ENCODE results near the gene ZBTB7C.

Gene ZBTB7C

GRCh38 chr18:48132797-48133655 lies 276.2 kb downstream of the ZBTB7C start:
- no peak for DNase-seq (ENCODE audit: low read depth)
- no peak for TF ChIP-seq CTCF (IDR thresholded peaks at IDR 0.05; ENCODE audit: low read length, missing control alignments)

GRCh38 chr18:48131042-48131441 lies 278.1 kb downstream of the ZBTB7C start:
- no peak for TF ChIP-seq CTCF (IDR thresholded peaks at IDR 0.05; ENCODE audit: low read length, missing control alignments)
- no peak overlapping the region for H3K4me3 ChIP-seq (replicated peaks; ENCODE audit: low read depth, low read length)
- DNase-seq (ENCODE audit: low read depth) = no peak

More at GRCh38 chr18:48132797-48133655, 276.2 kb downstream of the ZBTB7C start:
- no peak overlapping the region for H3K4me3 ChIP-seq (replicated peaks; ENCODE audit: low read depth, low read length)

- no peak for TF ChIP-seq CTCF (IDR thresholded peaks at IDR 0.05; ENCODE audit: low read length, missing control alignments)
- no peak overlapping the region for H3K4me3 ChIP-seq (replicated peaks; ENCODE audit: low read depth, low read length)
- no peak for DNase-seq (ENCODE audit: low read depth)
Measured at GRCh38 chr18:48129621-48130082, 279.5 kb downstream of the ZBTB7C start.

- no peak overlapping the region for H3K4me3 ChIP-seq (replicated peaks; ENCODE audit: low read depth, low read length)
- no peak for DNase-seq (ENCODE audit: low read depth)
Measured at GRCh38 chr18:48127606-48128005, 281.6 kb downstream of the ZBTB7C start.

GRCh38 chr18:48126240-48126639 lies 282.9 kb downstream of the ZBTB7C start:
- H3K4me3 ChIP-seq (replicated peaks; ENCODE audit: low read depth, low read length) = no peak overlapping the region
- DNase-seq (ENCODE audit: low read depth) = no peak
- no peak for TF ChIP-seq CTCF (IDR thresholded peaks at IDR 0.05; ENCODE audit: low read length, missing control alignments)

More at GRCh38 chr18:48127606-48128005, 281.6 kb downstream of the ZBTB7C start:
- no peak for TF ChIP-seq CTCF (IDR thresholded peaks at IDR 0.05; ENCODE audit: low read length, missing control alignments)

- DNase-seq (ENCODE audit: low read depth) = no peak
- TF ChIP-seq CTCF (IDR thresholded peaks at IDR 0.05; ENCODE audit: low read length, missing control alignments) = no peak
- no peak overlapping the region for H3K4me3 ChIP-seq (replicated peaks; ENCODE audit: low read depth, low read length)
Measured at GRCh38 chr18:48125724-48126123, 283.5 kb downstream of the ZBTB7C start.

Data from fibroblast of pulmonary artery (primary cell).